Gastrocnemius medialis (tissue), 4 donors: ENCODE measurements around the gene ACSBG1.

Source experiments
- POLR2A ChIP-seq, 2 donors: fragments of 450-650 bp; IDR thresholded peaks; one replicate each; pipeline ENCODE4 v1.6.1; 2017; ENCODE audit warnings: antibody characterized with exemption in 2 of 2, mild to moderate bottlenecking in 2 of 2, moderate library complexity in 2 of 2
- TF ChIP-seq, protein P1 (sequence below), 5 experiments: fragments of 450-650 bp in 3 of 5; fragments of 200-600 bp in 2 of 5; sonication (generic) in 2 of 5; IDR thresholded peaks in 4 of 5; conservative IDR thresholded peaks in 1 of 5; 1 replicate in 4 of 5; 2 replicates in 1 of 5; pipeline ENCODE4 v1.5.1; 2016 to 2019; ENCODE audit warnings: antibody characterized with exemption in 5 of 5, mild to moderate bottlenecking in 3 of 5, moderate library complexity in 3 of 5

DNA sequence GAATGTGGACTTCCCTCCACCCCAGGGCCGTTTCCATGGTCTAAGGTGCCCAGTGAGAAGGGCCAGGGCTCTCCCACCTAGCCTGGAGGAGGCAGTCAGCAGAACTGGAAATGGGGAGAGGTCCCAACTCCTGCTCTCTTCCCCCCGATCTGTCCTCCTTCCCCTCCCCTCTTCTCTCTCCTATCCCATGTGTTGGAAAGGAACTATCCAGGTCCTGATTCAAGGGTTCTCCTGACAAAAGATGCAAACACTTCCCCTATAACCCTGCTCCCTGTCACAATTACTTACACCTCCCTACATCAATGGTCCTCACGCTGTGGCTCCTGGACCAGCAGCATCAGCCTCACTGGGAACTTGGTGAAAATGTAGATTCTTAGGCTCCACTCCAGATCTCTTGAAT lies 109.1 kb downstream of the ACSBG1 start:
- TF ChIP-seq POLR2A (IDR thresholded peaks at IDR 0.05), result no peak
- TF ChIP-seq, protein P1, sequence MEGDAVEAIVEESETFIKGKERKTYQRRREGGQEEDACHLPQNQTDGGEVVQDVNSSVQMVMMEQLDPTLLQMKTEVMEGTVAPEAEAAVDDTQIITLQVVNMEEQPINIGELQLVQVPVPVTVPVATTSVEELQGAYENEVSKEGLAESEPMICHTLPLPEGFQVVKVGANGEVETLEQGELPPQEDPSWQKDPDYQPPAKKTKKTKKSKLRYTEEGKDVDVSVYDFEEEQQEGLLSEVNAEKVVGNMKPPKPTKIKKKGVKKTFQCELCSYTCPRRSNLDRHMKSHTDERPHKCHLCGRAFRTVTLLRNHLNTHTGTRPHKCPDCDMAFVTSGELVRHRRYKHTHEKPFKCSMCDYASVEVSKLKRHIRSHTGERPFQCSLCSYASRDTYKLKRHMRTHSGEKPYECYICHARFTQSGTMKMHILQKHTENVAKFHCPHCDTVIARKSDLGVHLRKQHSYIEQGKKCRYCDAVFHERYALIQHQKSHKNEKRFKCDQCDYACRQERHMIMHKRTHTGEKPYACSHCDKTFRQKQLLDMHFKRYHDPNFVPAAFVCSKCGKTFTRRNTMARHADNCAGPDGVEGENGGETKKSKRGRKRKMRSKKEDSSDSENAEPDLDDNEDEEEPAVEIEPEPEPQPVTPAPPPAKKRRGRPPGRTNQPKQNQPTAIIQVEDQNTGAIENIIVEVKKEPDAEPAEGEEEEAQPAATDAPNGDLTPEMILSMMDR (IDR thresholded peaks at IDR 0.05 in 4 of 5, conservative IDR thresholded peaks at IDR 0.05 in 1 of 5), result no peak
